Mucosa of rectum (tissue), 2 donors: ENCODE data around the gene MXI1.
A peak's percentile ranks its signal among the peaks of the same experiment; 100 is the strongest.

Source experiments
- H3K27ac ChIP-seq, 2 donors: one replicate each; pipeline ENCODE4 v1.7.0; 2013; ENCODE audit warnings: inconsistent platforms in 2 of 2, low read depth in 2 of 2, low read length in 2 of 2
- H3K27me3 ChIP-seq, 2 donors: one replicate each; pipeline ENCODE4 v1.7.0; 2013; ENCODE audit warnings: low read length in 2 of 2; ENCODE audit not compliant: control insufficient read depth in 2 of 2, insufficient read depth in 2 of 2
- H3K36me3 ChIP-seq, 2 donors: one replicate each; pipeline ENCODE4 v1.7.0; 2013; ENCODE audit warnings: low read length in 2 of 2; ENCODE audit not compliant: control insufficient read depth in 2 of 2, insufficient read depth in 2 of 2
- H3K4me1 ChIP-seq, 2 donors: one replicate each; pipeline ENCODE4 v1.7.0; 2013; ENCODE audit warnings: low read length in 2 of 2, mild to moderate bottlenecking in 1 of 2; ENCODE audit not compliant: control insufficient read depth in 2 of 2, insufficient read depth in 2 of 2
- H3K4me3 ChIP-seq, 2 donors: one replicate each; pipeline ENCODE4 v1.7.0; 2013; ENCODE audit warnings: low read length in 2 of 2
- H3K9ac ChIP-seq, 2 donors: one replicate each; pipeline ENCODE4 v1.7.0; 2013; ENCODE audit warnings: low read length in 2 of 2, low read depth in 1 of 2, mild to moderate bottlenecking in 1 of 2
- H3K9me3 ChIP-seq, 2 donors: one replicate each; pipeline ENCODE4 v1.7.0; 2013; ENCODE audit warnings: low read length in 2 of 2; ENCODE audit not compliant: control insufficient read depth in 2 of 2
- donor health status: healthy.
- donor health status: Normal muscosa, but diverticular disease.

MXI1 gene

GRCh38 chr10:110221721-110222261 lies 14.4 kb downstream of the MXI1 start:
- H3K9me3 ChIP-seq, result no peaks in the 10 kb centered on the region

GRCh38 chr10:110222641-110223297 lies 15.4 kb downstream of the MXI1 start:
- Histone ChIP-seq H3K9ac (no peak overlapping the region), H3K36me3 (no peaks in the 10 kb centered on the region), H3K4me3 (no peak overlapping the region), H3K27ac (no peak overlapping the region), H3K27me3 (no peaks in the 10 kb centered on the region), H3K9me3 (no peaks in the 10 kb centered on the region), H3K4me1 (peaks cover 15 to 17% of the 10 kb centered on the region in 2 donors)

More at GRCh38 chr10:110221721-110222261, 14.4 kb downstream of the MXI1 start:
- Histone ChIP-seq H3K27me3 (no peaks in the 10 kb centered on the region), H3K4me1 (peaks cover 11 to 17% of the 10 kb centered on the region in 2 donors), H3K36me3 (no peaks in the 10 kb centered on the region), H3K27ac (peak overlapping the region; percentile 58 to 68), H3K9ac (peak overlapping the region; percentile 27 to 60), H3K4me3 (peak overlapping the region; percentile 54 to 62)

GRCh38 chr10:110223298-110223925 lies 16.0 kb downstream of the MXI1 start:
- no peak overlapping the region for H3K27ac ChIP-seq
- no peak overlapping the region for H3K9ac ChIP-seq
- H3K27me3 ChIP-seq, result no peaks in the 10 kb centered on the region
- H3K4me1 ChIP-seq, result peaks cover 15 to 17% of the 10 kb centered on the region in 2 donors
- peaks cover 0 to 4% of the 10 kb centered on the region in 2 donors for H3K36me3 ChIP-seq
- no peak overlapping the region for H3K4me3 ChIP-seq
- H3K9me3 ChIP-seq, result no peaks in the 10 kb centered on the region

GRCh38 chr10:110224992-110225391 lies 17.6 kb downstream of the MXI1 start:
- Histone ChIP-seq H3K27ac (peak overlapping the region in 1 of 2 donors; percentile 34), H3K36me3 (peaks cover 6 to 9% of the 10 kb centered on the region in 2 donors), H3K4me1 (peaks cover 15 to 17% of the 10 kb centered on the region in 2 donors), H3K9ac (peak overlapping the region; percentile 20 to 25), H3K4me3 (peak overlapping the region; percentile 72 to 75), H3K9me3 (no peaks in the 10 kb centered on the region), H3K27me3 (no peaks in the 10 kb centered on the region)

GRCh38 chr10:110225441-110225755 lies 18.0 kb downstream of the MXI1 start:
- Histone ChIP-seq H3K4me3 (peak overlapping the region; percentile 72 to 75), H3K27me3 (no peaks in the 10 kb centered on the region), H3K27ac (peak overlapping the region; percentile 34 to 94), H3K9ac (peak overlapping the region; percentile 20 to 25), H3K9me3 (no peaks in the 10 kb centered on the region), H3K36me3 (peaks cover 8 to 11% of the 10 kb centered on the region in 2 donors), H3K4me1 (peaks cover 15 to 17% of the 10 kb centered on the region in 2 donors)

- Histone ChIP-seq H3K27me3 (no peaks in the 10 kb centered on the region), H3K9ac (peak overlapping the region; percentile 61 to 67), H3K4me3 (peak overlapping the region; percentile 72 to 75), H3K4me1 (peaks cover 15 to 17% of the 10 kb centered on the region in 2 donors), H3K9me3 (no peaks in the 10 kb centered on the region), H3K27ac (peak overlapping the region; percentile 94 to 96), H3K36me3 (peaks cover 8 to 11% of the 10 kb centered on the region in 2 donors)
Measured at GRCh38 chr10:110225756-110226542, 18.5 kb downstream of the MXI1 start.

- no peaks in the 10 kb centered on the region for H3K27me3 ChIP-seq
- peak overlapping the region in 1 of 2 donors; percentile 75 for H3K4me3 ChIP-seq
- H3K9me3 ChIP-seq, result no peaks in the 10 kb centered on the region
- peak overlapping the region; percentile 94 to 96 for H3K27ac ChIP-seq
- H3K9ac ChIP-seq, result no peak overlapping the region
- peaks cover 8 to 11% of the 10 kb centered on the region in 2 donors for H3K36me3 ChIP-seq
- peaks cover 11 to 15% of the 10 kb centered on the region in 2 donors for H3K4me1 ChIP-seq
Measured at GRCh38 chr10:110226543-110226925, 19.1 kb downstream of the MXI1 start.

GRCh38 chr10:110226926-110227641 lies 19.7 kb downstream of the MXI1 start:
- Histone ChIP-seq H3K4me3 (peak overlapping the region; percentile 71 to 74), H3K36me3 (peaks cover 8 to 11% of the 10 kb centered on the region in 2 donors), H3K9me3 (no peaks in the 10 kb centered on the region), H3K27me3 (no peaks in the 10 kb centered on the region), H3K9ac (peak overlapping the region; percentile 32 to 42), H3K27ac (peak overlapping the region; percentile 94 to 96), H3K4me1 (peaks cover 5 to 9% of the 10 kb centered on the region in 2 donors)

- H3K27ac ChIP-seq, result no peak overlapping the region
- H3K9ac ChIP-seq, result no peak overlapping the region
- H3K27me3 ChIP-seq, result no peaks in the 10 kb centered on the region
- no peak overlapping the region for H3K4me3 ChIP-seq
- peaks cover 0 to 3% of the 10 kb centered on the region in 2 donors for H3K4me1 ChIP-seq
- H3K9me3 ChIP-seq, result no peaks in the 10 kb centered on the region
- peaks cover 8 to 11% of the 10 kb centered on the region in 2 donors for H3K36me3 ChIP-seq
Measured at GRCh38 chr10:110228066-110228465, 20.7 kb downstream of the MXI1 start.
